ENCODE results near the gene SERPING1.

DNA sequence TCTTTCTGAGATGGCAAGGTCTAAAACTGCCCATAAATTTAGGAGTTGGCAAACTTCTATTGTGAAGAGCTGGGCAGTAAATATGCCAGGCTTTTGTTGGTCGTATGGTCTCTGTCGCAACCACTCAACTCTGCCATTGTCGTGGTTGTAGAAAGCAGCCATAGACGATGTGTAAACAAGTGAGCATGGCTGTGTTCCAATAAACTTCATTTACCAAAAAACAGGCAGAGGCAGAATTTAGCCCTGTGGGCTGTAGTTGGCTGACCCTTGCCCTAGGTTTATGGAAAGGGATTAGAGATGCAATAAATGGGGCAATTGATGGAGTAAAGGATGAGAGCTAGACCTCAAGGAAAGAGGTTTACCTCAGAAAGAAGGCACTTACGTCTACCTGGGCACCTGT, 34.6 kb downstream of the SERPING1 start:
- TF ChIP-seq CTCF (conservative IDR thresholded peaks at IDR 0.05; ENCODE audit: low read depth, low read length) (no peak), EZH2 (IDR thresholded peaks at IDR 0.05; ENCODE audit: borderline replicate concordance, low read depth, low read length, poor library complexity, severe bottlenecking) (no peak)

All from A673 (cell line).